GM10847 (cell line): Measurements from ENCODE around the gene PRKG2.

Experiments
- POLR2A ChIP-seq: IDR thresholded peaks from 2 replicates; pipeline ENCODE4 v1.6.1; 2011; ENCODE audit not compliant: insufficient read length; ENCODE audit errors: extremely low read depth

The PRKG2 gene, protein sequence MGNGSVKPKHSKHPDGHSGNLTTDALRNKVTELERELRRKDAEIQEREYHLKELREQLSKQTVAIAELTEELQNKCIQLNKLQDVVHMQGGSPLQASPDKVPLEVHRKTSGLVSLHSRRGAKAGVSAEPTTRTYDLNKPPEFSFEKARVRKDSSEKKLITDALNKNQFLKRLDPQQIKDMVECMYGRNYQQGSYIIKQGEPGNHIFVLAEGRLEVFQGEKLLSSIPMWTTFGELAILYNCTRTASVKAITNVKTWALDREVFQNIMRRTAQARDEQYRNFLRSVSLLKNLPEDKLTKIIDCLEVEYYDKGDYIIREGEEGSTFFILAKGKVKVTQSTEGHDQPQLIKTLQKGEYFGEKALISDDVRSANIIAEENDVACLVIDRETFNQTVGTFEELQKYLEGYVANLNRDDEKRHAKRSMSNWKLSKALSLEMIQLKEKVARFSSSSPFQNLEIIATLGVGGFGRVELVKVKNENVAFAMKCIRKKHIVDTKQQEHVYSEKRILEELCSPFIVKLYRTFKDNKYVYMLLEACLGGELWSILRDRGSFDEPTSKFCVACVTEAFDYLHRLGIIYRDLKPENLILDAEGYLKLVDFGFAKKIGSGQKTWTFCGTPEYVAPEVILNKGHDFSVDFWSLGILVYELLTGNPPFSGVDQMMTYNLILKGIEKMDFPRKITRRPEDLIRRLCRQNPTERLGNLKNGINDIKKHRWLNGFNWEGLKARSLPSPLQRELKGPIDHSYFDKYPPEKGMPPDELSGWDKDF

DNA sequence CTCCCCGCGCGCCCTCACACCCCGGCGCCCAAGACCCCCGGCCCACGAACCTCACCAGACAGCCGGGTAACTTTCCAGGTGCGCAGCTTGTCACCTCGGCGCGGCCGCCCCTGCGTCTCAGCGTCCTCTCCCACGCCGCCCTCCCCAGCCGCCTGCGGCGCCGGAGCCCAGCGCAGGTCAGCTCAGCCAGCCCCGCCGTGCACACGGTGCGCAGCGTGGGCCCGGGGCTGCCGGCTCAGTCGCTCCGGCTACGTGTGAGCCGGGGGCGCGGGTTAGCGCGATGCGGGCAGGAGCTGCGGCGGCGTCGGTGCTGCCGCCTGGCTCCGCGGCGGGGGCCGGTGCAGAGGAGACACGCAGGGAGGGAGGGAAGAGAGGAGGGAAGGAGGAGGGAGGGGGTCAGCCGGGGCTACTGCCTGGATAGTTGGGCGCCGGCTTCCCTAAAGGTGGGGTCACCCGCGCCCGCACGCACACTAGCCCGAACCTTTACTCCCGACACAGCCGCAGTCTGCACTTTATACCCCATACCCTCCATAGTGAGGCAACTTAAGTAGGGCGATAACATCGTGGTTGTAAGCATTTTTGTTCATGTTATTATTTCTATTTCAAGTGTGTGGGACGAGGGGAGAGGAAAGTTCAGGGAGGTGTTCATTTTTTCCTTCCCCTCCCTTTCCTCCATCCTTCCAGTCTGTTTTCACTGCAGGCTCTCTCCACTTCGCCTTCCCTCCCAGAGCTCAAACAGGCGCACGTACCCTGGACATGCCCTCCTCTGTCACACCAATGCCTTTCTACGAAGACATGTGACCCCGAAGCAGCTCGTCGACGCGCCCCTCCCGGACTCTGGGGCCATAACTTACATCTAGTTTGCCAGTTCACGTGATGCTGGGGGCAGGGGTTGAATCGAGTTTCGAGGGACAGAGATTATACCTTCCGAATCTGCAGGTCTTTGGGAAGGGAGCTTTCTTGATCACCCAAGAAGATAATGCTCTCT is at the start of gene PRKG2:
Gene PRKG2, minus strand, starts transcription at position 342 of the 988 bp plus-strand sequence. CDS start 10,175 bp downstream, outside the sequence.
- TF ChIP-seq POLR2A = no peak

DNA sequence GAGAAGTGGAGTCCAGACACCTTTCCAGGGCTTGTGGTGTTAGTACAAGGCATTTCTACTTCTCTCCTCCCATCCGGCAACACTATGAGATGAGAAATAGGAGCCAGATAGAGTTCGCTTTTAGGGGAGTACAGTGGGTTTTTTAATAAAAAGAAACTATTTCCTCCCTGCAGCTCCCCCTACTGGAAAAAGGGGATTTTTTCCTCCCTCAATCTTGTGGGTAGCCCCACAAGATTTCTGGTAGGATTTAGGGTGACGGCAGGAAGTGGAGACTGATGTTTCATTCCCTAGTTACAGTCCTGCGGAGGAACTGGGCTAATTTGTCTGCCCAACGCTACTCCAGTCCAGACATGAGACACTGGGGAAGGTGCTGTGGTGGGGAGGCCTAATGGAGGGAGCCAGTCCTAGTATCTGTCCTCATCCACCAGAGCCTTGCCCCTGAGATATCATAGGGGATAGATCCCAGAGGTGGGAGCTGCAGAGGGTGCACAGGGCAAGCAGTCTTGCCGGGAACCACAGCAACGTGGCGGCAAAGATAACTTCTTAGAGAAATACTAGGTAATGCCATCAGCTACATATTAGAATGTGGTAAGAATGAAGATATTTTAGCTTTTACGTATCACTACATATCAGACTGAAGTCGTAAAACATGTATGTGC is 45.5 kb upstream of the PRKG2 start:
- no peak for TF ChIP-seq POLR2A

DNA sequence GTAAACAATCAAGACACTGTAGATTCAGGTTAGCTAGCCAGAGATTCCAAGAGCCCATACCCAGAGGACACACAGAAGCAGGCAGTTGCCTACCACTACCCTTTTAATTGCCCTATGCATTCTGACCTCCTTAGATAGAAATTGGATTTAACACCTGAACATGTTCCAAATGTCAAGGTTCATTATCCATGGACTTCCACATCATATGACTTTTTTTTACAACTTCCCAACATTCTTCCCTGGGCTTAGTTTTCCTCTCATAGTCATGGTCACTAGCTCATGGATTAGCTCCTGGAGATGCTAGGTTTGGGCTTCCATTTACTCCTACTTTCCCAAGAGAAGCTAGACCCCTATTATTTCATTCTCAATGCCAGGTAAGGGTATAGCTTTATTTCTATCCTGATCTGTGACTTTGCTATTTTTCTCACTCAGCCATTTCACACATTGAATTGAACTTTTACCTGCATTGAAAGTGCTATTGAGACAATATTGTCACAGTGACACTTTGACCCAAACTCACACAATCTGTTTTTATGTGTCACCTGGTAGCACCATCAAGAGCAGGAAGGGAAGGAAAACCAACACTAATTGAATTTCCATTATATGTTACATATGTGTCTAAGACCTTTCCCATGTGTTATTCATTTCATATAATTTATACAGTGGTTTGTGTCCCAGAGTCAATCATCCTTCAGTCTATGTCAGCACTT is 44.0 kb upstream of the PRKG2 start:
- TF ChIP-seq POLR2A = no peak

DNA sequence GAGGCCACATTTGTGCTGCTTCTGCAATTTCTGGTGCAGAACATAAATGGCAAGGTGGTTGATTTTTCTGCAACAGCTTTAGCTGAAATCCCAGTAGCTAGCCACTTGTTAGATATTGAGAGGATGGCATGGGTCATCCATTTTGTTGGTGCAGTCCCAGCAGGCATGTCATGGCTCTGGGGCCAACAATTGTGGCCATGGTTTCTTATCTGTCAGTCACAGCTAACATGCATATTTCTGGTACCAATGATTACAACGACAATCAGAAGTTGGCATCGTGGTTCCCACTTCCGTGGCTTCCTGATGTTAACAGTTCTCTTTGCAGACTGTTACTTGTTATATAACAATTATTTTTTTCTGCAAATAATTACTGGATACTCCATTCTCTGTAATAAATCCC is 42.8 kb upstream of the PRKG2 start:
- TF ChIP-seq POLR2A = no peak

DNA sequence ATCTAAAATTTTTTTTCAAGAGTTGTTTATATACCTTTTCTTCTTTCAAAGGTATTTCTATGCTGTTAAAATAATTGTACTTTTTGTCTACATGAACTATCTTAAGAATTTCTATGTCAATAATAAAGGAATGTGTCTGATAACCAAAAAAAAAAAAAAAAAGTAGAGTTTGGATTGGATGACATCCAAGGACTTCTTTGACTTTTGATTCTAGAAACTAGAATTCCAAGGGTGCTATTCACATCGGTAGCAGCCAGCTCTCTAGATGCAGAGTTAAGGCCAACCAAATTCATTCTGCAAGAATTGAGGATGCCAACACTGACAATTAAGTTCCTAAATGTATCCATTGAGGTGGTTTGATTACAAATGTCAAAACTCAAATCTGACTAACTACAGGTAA is 42.0 kb upstream of the PRKG2 start:
- no peak for TF ChIP-seq POLR2A

DNA sequence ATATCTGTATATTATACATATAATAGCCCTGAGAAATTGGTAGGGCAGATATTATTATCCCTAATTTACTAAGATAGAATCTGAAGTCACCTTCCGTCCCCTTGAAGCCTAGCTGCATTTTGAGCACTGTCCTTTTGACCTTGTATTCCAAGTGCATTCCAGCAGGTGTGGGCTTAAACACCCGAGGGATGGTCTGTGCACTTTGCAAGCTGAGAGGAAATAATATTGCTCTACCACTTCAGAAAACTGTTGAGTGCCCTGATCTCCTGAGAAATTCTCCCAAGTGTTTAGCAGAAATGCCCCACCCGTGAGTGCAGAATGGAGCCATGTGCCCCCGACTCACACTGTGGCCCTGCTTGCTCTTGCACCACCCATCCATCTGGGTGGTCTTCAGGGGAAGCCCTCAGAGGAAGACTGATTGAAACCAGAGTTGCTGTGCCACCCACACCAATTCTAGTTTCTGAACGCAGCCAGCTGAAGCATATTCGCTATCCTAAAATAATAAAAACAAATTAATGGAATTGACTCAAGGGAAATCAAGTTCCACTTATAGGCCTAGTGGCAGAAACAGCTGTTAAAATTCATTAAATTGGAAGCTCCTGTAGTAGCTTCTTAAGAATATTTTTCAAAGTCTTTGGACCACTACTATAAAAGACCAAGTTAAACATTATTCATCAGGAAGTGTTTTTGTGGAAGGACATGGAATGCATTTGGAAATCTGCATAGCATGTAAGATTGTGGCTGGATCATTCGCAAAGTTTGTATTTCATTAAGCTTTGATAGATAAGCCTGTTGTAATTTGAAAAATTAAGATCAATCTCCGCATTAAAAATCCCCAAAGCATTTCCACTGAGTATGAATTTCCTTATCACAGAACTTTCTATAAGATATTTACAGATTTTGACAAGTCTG is 41.3 kb upstream of the PRKG2 start:
- no peak for TF ChIP-seq POLR2A

DNA sequence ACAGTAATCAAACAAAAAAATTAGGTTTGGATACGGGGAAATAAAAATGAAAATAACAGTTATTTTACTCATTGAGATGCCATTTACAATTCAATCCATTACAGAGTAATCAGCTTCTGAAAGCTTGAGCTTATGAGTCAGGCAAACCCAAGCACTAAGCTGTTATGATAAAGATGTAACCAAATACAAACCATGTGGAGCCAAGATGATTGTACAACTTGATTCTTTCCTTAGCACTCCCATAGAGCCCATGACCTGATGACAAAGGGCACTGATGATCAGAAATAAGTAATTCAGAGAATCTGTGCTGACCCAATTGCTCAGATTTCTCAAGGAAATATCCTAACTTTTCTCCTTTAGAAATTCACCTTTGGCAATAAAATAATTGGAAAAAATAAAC is 40.5 kb upstream of the PRKG2 start:
- no peak for TF ChIP-seq POLR2A

DNA sequence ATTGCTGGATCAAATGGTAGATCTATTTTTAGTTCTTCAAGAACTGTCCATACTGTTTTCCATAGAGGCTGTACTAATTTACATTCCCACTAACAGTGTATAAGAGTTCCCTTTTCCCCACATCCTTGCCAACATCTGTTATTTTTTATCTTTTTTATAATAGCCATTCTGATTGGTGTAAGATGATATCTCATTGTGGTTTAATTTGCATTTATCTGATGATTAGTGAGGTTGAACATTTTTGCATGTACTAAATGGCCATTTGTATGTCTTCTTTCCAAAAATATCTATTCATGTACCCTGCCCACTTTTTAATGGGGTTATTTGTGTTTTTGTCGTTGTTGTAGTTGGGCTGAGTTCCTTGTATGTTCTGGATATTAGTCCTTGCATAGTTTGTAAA is 35.4 kb upstream of the PRKG2 start:
- no peak for TF ChIP-seq POLR2A

DNA sequence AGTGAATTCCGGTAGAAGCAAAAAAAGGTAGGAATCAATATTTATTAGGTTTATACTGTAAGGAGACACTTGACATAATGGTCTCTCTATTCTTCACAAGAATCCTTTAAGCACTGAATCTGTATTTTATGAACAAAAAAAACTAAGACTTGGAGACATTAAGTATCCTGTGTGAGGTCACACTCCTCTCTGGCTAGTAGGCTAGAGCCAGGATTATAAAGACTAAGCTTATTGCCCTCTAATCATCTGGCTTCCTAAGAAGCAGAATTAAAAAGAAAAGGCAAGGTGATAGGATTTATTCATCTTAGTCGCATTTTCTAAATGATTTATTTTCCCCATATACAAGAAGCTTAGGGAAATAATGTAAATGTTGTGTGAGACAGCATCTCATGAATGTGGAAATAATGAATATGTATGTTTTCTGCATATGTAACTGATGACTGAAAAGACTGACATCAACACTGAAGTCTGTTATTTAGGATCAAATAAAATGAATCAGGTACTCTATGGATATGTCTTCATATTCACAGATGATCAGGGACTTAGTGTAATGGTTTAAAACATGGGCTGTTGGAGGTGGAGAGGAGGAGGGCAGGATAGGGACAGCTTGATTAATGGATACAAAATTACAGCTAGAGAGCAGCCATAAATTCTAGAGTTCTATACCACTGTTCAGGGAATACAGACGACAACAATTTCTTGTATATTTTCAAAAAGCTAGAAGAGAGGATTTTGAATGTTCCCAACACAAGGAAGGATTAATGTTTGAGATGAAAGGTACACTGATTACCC is 30.4 kb upstream of the PRKG2 start:
- TF ChIP-seq POLR2A = no peak

DNA sequence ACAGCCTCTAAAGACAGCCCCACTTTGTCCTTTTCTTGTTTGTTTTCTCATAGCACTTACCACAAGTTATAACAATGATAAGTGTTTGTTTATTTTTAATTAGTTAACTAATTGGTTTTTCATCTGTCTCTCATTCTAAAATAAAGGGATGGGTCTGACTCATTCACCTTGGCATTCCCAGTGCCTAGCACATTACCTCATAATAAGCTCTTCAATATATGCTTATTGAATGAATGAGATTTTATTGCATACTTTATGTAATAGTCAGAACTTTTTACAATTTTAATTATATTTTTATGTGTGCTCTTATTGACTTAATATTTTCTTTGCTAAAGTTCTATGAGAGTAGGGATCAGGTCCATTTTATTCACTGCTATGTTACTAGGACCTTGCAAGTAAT is 22.8 kb upstream of the PRKG2 start:
- no peak for TF ChIP-seq POLR2A

DNA sequence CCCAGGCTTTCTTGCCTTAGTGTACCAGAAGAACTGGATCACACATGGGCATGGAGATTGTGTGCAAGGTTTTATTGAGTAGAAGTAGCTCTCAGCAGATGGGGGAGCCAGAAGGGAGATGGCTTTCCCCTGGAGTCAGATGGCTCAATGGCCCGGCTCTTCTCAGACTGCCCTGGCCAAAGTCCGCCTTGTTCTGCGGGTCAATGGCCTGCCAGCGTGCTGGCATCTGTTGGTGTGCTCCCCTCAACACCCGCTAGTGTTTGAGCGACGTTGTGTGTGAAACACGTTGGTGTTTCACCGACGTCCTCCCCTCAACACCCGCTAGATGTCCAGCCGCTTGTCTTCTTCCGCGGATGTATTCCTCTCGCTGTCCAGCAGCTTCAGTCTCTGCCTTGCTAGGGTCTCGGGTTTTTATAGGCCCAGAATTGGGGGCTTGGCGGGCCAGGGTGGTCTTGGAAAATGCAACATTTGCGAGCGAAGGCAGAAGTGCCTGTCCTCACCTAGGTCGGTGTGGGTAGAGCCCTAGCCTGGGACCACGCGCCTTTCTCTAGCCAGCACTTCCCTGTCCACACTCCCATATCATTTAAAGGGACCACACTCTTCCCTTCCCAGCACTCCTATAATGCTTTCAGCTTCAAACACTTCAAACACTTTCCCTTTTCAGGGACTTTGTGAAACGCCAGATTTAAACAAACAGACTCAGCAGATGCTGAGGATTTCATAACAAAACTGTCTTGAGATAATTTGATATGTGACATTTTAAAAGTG is 21.1 kb upstream of the PRKG2 start:
- TF ChIP-seq POLR2A = no peak

DNA sequence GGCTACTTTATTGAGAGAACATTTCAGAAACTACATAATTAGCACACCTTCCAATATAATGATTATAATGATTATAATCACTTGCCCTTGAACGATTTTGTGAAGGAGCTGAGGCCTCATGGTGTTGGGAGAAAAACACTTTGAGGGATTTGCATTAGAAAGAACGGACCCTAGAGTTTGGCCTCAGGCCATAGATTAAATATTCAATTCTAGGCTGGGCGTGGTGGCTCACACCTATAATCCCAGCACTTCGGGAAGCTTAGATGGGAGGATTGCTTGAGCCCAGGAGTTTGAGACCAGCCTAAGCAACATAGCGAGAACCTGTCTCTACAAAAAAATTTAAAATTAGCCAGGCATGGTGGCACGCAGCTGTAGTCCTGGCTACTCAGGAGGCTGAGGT is 12.9 kb upstream of the PRKG2 start:
- no peak for TF ChIP-seq POLR2A
